ENCODE measurements around the gene LNX2.

DNA sequence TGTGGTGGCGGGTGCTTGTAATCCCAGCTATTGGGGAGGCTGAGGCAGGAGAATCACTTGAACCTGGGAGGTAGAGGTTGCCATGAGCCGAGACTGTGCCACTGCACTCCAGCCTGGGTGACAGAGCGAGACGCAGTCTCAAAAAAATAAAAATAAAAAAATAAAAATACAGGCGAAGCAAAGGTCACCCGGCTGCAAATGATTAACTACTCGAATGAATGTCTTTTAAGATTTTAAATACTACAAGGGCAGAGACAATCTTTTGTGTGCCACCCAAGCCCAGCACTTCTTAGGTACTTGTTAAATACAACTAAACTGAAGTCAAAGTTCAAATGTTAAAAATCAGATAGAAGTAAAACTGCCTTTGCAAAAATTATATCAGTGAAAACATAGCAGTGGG, 6.7 kb downstream of the LNX2 start:
- no peak for TF ChIP-seq CTCF (conservative IDR thresholded peaks at IDR 0.05; ENCODE audit: low read length)
- no peak for TF ChIP-seq EZH2phosphoT487 (IDR thresholded peaks at IDR 0.05; ENCODE audit: borderline replicate concordance, low read depth, low read length)

Data from OCI-LY7 (cell line).